Amniotic stem cell (primary cell): ENCODE measurements around the gene MTG2.

ENCODE experiments used
- DNase-seq: peaks from one replicate; lab custom pipeline; 2025; lab: John Stamatoyannopoulos, UW

MTG2 gene

DNA sequence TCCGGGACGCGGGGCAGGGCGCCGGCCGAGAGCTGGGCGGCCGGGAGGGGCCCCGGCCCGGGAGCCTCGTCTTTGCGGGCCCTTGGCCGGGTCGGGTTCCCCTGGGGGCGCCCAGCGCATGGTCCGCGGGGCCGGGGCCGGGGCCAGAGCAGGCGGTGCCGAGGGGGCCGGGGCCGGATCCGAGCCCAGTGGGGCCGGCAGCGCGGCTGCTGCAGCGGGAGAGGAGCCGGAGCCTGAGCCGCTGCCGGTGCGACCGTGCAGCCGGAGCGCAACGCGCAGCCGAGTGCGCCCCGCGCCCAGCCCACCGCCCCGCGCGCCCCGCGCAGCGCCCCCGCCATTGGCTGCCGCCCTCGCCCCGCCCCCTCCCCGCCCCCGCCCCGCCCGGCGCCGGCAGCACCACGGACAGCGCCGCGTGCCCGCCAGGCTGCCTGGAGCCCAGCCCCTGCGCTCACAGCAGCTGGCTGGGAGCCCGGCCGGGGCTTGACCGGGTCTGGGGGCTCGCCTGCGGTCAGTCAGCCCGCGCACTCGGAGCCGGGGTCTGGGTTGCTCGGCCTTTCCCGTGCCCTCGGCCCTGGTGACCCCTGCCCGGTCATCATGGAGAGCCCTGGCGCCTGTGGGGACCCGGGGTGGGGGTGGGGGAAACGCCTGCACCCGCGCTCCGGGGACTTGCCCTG is 37.3 kb downstream of the MTG2 start, which contains the start of gene HRH3:
HRH3 (minus strand) TSS at position 287 of the 674 bp plus-strand sequence. CDS start 308 bp downstream, outside the sequence.
- no peak for DNase-seq

GRCh38 chr20:62220666-62221568 is 38.1 kb downstream of the MTG2 start:
- no peak for DNase-seq

DNA sequence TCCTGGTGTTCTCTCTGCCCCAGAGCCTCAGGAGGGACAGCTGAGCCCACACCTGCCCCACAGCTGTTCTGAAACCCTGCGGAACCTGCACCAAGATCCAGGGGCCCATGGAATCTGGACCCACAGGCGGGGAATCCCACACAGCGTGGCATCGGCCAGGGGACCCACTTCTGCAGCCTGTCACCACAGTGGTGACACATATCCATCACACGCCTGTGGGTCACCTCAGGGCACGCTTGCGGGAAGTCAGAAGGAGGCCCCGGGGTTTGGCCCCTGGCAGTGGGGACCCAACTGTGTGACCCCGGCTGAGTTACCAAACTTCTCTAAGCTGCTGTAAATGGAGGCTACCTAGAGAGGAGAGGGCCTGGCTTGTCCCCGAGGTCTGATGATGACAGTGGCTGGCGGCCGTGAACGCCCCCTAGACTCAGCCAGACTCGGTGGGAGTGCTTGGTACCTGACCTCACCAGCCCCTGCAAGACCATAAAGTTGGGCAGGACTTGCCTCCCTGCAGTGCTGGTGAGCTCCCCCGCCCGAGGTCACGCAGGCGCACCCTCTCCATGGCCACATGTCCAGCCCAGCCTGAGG is 39.5 kb downstream of the MTG2 start:
- no peak for DNase-seq

DNA sequence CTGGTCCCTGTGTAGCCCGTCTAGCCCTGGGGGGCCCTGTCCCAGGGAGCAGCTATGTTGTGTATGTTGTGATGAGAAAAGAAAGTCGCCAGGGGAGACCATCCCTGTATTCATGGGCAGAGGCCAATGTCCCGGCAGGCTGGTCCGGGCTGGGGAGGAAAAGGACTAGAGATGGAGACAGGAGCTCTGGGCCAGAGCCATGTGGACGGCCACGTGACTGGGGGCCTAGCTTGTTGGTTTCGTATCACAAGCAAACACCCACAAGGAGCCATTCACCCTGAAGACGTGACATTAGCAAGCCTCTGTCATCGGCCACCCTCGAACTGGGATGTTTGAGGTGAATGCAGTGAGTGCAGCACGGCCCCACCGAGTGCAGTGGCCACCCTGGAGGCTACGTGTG is 40.1 kb downstream of the MTG2 start:
- DNase-seq = no peak

DNA sequence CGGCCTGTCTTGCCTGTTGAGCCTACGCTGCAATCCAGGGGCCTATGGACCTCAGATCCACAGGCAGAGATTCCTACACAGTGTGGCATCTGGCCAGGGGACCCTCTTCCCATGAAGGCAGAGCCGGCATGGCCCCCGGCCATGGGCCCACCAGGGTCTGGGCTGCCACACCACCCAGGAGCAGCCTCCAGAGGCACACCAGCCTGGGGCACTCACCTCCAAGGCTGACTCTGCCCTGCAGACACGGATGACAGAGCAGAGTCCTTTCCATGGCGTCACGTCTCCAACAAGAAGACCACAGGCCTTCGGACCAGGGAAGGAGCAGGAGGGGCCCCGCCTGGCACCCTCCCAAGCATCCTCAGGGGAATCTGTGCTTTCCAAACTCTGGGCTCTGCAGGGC is 40.7 kb downstream of the MTG2 start:
- DNase-seq = no peak

GRCh38 chr20:62224113-62224855 is 41.5 kb downstream of the MTG2 start:
- DNase-seq = no peak

- DNase-seq = no peak
These were observed 42.2 kb downstream of the MTG2 start for GRCh38 chr20:62225026-62225425.

DNA sequence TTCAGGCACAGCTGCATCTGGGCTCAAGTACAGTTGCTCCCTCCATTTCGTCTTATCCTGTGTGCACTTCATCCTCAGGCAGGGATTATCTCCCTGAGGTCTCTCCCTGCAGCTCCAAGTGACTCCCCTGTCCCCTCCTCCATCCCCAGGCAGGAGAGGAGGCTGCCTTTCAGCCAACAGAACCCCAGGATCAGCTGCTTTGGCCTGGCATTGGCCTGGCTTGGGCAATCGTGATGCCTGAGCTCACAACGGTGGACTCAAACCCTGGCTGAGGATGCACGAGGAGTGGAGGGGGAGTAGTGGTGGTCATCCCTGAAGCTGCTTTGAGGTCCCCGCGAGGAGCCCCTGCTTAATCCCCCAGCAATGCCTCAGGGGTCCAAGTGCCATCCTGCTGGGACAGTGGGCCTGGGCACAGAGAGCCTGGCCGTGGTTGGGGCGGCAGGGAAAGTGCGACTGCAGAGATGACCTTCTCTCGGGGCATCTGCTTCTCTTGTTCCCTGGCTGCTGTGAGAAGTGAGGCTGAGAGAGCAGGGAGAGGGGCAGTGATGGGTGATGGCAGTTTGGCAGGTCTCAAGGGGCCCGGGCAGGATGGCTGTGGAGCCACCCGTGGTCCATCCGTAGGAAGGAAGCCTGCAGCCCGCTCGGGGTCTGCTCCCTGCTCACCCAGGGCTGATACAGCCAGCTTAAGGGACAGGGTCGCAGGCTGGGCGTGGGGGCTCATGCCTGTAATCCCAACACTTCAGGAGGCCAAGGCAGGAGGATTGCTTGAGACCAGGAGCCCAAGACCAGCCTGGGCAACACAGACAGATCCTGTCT is 43.2 kb downstream of the MTG2 start:
- DNase-seq = no peak

- no peak for DNase-seq
These were observed 44.1 kb downstream of the MTG2 start for GRCh38 chr20:62226707-62227590.

GRCh38 chr20:62227591-62227976 is 44.8 kb downstream of the MTG2 start:
- no peak for DNase-seq

GRCh38 chr20:62227977-62228958 is 45.4 kb downstream of the MTG2 start:
- no peak for DNase-seq

GRCh38 chr20:62228982-62229545 is 46.2 kb downstream of the MTG2 start:
- DNase-seq = no peak

GRCh38 chr20:62229667-62230066 is 46.8 kb downstream of the MTG2 start:
- no peak for DNase-seq

DNA sequence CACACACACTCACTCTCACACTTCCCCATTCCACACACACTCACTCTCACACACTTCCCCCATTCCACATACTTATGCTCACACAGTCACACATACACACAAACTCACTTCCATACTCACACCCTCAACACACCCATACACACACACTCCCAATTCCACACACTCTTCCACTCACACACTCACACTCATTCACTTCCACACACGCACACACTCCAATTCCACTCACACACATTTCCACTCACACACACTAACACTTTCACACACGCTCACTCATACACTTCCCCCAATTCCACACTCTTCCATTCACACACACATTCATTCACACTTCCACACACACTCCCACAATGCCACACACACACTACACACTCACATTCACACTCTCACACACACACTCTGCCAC is 47.4 kb downstream of the MTG2 start:
- no peak for DNase-seq

GRCh38 chr20:62230696-62231095 is 47.9 kb downstream of the MTG2 start:
- DNase-seq = no peak

DNA sequence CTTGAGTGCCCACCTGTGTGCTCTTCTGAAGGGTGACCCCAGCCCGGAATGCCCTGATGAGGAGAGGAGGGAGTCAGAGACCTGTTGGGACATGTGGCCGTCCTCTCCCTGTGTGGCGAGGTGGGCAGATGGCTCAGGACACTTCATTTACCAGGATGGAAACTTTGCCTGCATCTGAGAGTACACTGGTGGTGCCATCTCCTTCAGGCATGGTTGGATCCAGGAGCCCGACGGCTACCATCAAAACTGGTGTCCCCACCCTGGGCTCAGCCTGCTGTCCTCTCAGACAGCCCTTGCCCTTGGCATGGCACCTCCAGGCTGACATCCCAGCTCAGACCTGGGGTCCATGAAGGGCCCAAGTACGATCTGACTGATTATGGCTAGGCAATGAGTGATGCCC is 48.5 kb downstream of the MTG2 start:
- no peak for DNase-seq

DNA sequence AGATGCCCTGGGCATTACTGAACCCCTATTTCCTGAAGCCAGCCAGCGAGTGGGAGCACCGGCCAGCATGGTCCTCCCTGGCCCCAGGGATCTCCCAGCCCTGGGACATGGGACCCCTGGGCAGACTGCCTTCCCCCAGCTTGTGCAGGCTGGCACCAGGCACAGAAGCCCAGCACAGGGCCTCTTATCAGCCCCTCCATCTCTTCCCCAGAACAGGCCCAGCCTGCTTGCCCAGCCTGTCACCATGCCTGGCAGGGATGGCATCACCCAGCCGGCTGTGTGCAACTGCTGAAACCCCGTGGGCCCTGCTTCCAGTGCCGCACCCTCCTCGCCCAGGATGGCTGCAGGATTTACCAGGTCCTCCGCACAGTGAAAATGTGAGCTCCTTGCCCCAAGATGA is 49.4 kb downstream of the MTG2 start:
- no peak for DNase-seq

DNA sequence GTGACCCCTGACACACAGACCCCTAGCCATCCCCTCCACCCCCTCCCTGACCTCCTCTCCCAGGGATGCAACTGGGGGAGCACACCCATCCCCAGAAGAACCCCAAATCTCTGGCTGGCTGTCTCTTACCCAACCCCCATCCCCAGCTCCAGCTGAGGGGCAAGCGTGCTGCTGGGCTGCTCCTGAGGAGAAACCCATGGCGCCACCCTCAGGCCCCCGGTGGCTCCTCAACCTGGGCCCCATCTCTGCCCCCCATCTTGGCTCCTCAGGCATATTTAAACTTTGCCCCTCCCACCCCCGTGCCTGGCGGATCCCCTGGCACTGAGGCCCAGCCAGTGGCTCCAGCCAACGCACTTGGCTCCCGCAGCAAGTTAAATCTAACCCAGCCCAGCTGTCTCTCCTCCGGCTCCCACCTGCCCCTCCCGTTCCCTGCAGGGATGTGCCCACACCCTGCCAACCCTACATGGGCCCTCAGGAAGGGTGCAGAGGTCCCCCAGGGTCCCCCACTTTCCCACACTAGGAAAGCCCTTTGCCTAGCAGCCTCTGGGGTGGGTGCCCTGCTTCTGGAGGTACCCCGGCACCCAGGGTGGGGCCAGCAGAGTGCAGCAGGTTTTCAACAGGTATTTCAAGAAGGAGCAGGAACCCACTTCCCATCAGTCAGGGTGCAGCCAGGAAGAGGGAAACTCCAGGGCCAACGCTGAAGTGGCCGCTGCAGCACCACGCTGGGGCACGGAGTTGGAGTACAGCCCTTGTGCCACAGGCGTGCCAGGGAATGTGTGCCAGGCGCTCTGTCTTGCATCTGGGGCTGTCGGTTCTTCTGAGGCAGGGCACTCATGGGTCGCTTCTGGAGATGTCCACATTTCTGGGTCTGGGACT is 50.2 kb downstream of the MTG2 start:
- no peak for DNase-seq
